ENCODE results near the gene PLAAT2.
"Not testable (repeated sequence)": the region's sequence is repeated elsewhere in the genome, so short reads cannot be mapped to it uniquely, and the experiment has no call there.

PLAAT2 gene

GRCh38 chr11:63563201-63564055, at the start of gene PLAAT2:
Gene PLAAT2 (minus strand): TSS chr11:63563379. CDS start chr11:63563324, 55 bp downstream.
- Histone ChIP-seq H3K36me3 (ENCODE audit: insufficient read depth, low read length) (no peaks in the 10 kb centered on the region), H3K9me3 (ENCODE audit: low read length) (no peaks in the 10 kb centered on the region), H3K27me3 (ENCODE audit: control insufficient read depth in 1 of 2, insufficient read depth in 2 of 2, low read length in 2 of 2) (no peaks in the 10 kb centered on the region), H3K9ac (ENCODE audit: low read length) (no peak within 1 kb of the TSS), H3K4me1 (ENCODE audit: insufficient read depth, low read length) (peaks cover 19% of the 10 kb centered on the region), H3K27ac (ENCODE audit: low read depth, low read length) (no peak within 1 kb of the TSS), H3K4me3 (ENCODE audit: low read depth in 1 of 2, low read length in 2 of 2) (no peak within 1 kb of the TSS)

DNA sequence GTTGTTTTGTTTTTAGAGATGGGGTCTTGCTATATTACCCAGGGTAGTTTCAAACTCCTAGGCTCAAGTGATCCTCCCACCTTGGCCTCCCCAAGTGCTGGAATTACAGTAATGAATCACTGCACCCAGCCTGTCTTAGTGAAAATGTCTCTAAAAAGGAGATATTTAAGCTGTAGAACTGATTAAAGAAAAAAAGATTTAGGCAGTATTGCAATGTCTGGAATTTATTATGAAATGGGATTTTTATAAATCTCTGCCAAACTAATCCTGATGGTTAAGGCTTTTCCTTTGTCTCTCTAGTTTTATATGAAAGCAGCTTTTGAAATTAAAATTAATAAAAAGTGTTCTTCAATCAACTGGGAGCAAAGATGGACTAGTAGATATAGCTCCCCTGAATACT, 49.0 kb upstream of the PLAAT2 start:
- H3K9ac ChIP-seq (ENCODE audit: low read length): no peak overlapping the region
- H3K4me3 ChIP-seq (ENCODE audit: low read depth in 1 of 2, low read length in 2 of 2): no peak overlapping the region
- no peaks in the 10 kb centered on the region for H3K9me3 ChIP-seq (ENCODE audit: low read length)
- H3K4me1 ChIP-seq (ENCODE audit: insufficient read depth, low read length): peaks cover 41% of the 10 kb centered on the region
- H3K27ac ChIP-seq (ENCODE audit: low read depth, low read length): peak overlapping the region; percentile 14
- no peaks in the 10 kb centered on the region for H3K36me3 ChIP-seq (ENCODE audit: insufficient read depth, low read length)
- no peaks in the 10 kb centered on the region for H3K27me3 ChIP-seq (ENCODE audit: control insufficient read depth in 1 of 2, insufficient read depth in 2 of 2, low read length in 2 of 2)

DNA sequence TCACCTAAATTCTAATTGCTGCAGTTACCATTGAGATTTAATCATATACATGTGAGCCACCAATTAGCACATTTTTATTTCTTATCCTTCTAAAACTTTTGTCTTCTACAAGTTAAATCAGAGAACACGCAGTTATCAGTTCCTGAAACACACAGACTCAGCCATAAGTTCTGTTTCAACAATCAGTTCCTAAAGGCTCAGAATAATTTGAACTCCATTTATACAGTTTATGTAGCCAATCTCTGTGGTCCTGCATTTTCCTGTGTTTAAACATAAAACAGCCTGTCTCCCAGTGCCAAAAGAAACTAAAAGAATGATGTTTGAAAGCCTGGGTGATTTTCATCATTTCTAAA, 48.2 kb upstream of the PLAAT2 start:
- Histone ChIP-seq H3K27ac (ENCODE audit: low read depth, low read length) (peak overlapping the region; percentile 16), H3K9me3 (ENCODE audit: low read length) (no peaks in the 10 kb centered on the region), H3K4me1 (ENCODE audit: insufficient read depth, low read length) (peaks cover 41% of the 10 kb centered on the region)

DNA sequence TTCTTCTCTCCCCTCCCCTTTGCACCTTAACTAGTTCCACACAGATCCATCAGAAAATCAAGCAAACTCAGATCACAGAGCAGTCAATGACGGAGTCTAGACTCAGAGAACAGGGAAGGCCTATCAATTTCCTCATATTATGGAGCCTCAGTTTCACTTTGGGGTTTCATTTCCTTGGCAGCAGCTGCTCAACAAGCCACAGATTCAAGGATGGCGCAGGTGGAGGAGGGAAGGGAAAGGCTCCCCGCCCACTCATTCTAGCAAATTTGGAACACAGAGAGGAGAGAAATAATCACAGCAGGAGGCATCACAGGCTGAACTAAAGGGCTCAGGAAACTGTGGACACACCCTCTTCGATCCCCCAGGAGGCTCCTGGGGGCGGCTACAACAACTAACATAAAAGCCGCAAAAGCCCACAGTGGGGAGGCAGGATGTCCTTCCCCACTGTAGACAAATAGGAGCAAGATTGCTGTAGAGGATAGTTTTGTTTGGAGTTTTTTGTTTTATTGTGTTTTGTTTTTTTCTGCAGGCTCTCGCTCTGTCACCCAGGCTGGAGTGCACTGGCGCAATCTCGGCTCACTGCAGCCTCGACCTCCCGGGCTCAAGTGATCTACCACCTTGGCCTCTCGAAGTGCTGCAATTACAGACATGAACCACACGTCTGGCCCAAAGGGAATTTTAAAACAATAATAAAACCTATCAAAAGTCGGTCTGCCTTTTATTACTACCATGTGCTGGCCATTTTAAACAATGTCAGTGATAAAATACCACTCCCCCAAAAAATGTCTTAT, 47.6 kb upstream of the PLAAT2 start:
- no peaks in the 10 kb centered on the region for H3K27me3 ChIP-seq (ENCODE audit: control insufficient read depth in 1 of 2, insufficient read depth in 2 of 2, low read length in 2 of 2)
- no peaks in the 10 kb centered on the region for H3K36me3 ChIP-seq (ENCODE audit: insufficient read depth, low read length)
- no peaks in the 10 kb centered on the region for H3K9me3 ChIP-seq (ENCODE audit: low read length)
- peak overlapping the region; percentile 11 for H3K9ac ChIP-seq (ENCODE audit: low read length)
- H3K4me1 ChIP-seq (ENCODE audit: insufficient read depth, low read length): peaks cover 41% of the 10 kb centered on the region
- H3K4me3 ChIP-seq (ENCODE audit: low read depth in 1 of 2, low read length in 2 of 2): peak overlapping the region in 1 of 2 donors; percentile 9
- H3K27ac ChIP-seq (ENCODE audit: low read depth, low read length): peak overlapping the region; percentile 16

More for the DNA sequence above, 48.2 kb upstream of the PLAAT2 start:
- Histone ChIP-seq H3K36me3 (ENCODE audit: insufficient read depth, low read length) (no peaks in the 10 kb centered on the region), H3K27me3 (ENCODE audit: control insufficient read depth in 1 of 2, insufficient read depth in 2 of 2, low read length in 2 of 2) (no peaks in the 10 kb centered on the region), H3K4me3 (ENCODE audit: low read depth in 1 of 2, low read length in 2 of 2) (peak overlapping the region in 1 of 2 donors; percentile 9), H3K9ac (ENCODE audit: low read length) (peak overlapping the region; percentile 11)

DNA sequence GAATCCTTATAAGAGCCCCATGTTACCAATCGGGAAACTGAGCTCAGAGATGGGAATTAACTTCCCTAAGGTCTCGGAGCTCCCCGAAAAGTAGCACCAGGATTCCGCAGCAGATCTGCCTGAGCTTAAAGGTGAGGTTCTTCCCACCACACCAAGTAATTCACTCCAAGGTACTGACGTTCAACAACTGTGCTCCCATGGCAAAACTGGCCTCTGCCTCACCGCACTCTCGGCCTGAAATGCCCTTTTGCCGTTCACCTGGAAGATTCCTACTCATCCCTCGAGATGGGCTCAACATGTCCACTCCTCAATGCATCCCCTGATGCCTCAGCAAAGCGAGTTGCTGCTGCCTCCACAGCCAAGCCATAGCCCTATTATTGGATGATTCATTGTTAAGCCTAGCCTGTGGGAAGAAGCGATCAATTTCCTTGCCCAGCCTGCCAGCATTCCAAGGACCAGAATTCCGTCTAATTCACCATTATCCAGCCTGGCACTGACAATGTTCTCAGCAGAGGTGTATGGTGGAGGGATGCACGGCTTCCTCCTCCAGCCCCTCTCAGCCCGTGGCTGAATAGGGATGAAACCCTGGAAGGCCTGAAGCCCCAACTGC, 46.9 kb upstream of the PLAAT2 start:
- Histone ChIP-seq H3K36me3 (ENCODE audit: insufficient read depth, low read length) (no peaks in the 10 kb centered on the region), H3K9me3 (ENCODE audit: low read length) (no peaks in the 10 kb centered on the region), H3K27me3 (ENCODE audit: control insufficient read depth in 1 of 2, insufficient read depth in 2 of 2, low read length in 2 of 2) (no peaks in the 10 kb centered on the region), H3K9ac (ENCODE audit: low read length) (no peak overlapping the region), H3K27ac (ENCODE audit: low read depth, low read length) (peak overlapping the region; percentile 0), H3K4me3 (ENCODE audit: low read depth in 1 of 2, low read length in 2 of 2) (peak overlapping the region in 1 of 2 donors; percentile 20), H3K4me1 (ENCODE audit: insufficient read depth, low read length) (peaks cover 41% of the 10 kb centered on the region)

DNA sequence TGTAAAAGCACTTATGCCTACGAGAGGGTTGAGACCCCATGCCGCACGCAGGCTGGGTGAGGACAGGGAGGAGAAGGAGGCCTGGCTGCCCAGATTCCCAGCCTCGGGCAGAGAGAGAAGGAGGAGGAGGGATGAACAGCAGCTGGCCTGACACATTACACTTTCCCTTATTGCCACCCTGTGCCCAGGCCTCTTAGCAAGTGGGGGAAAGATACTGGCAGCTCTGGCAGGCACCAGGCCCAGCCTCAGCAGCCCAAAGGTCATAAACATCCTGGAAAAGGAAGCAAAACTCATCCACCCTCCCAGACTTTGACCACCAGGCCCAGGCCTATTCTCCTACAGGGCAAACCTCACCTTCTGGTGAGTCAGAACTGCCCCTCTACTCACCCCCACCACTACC, 46.4 kb upstream of the PLAAT2 start:
- peak overlapping the region in 1 of 2 donors; percentile 20 for H3K4me3 ChIP-seq (ENCODE audit: low read depth in 1 of 2, low read length in 2 of 2)
- peak overlapping the region; percentile 0 for H3K27ac ChIP-seq (ENCODE audit: low read depth, low read length)
- peaks cover 41% of the 10 kb centered on the region for H3K4me1 ChIP-seq (ENCODE audit: insufficient read depth, low read length)
- H3K36me3 ChIP-seq (ENCODE audit: insufficient read depth, low read length): no peaks in the 10 kb centered on the region
- H3K9me3 ChIP-seq (ENCODE audit: low read length): no peaks in the 10 kb centered on the region
- H3K27me3 ChIP-seq (ENCODE audit: control insufficient read depth in 1 of 2, insufficient read depth in 2 of 2, low read length in 2 of 2): no peaks in the 10 kb centered on the region
- no peak overlapping the region for H3K9ac ChIP-seq (ENCODE audit: low read length)

DNA sequence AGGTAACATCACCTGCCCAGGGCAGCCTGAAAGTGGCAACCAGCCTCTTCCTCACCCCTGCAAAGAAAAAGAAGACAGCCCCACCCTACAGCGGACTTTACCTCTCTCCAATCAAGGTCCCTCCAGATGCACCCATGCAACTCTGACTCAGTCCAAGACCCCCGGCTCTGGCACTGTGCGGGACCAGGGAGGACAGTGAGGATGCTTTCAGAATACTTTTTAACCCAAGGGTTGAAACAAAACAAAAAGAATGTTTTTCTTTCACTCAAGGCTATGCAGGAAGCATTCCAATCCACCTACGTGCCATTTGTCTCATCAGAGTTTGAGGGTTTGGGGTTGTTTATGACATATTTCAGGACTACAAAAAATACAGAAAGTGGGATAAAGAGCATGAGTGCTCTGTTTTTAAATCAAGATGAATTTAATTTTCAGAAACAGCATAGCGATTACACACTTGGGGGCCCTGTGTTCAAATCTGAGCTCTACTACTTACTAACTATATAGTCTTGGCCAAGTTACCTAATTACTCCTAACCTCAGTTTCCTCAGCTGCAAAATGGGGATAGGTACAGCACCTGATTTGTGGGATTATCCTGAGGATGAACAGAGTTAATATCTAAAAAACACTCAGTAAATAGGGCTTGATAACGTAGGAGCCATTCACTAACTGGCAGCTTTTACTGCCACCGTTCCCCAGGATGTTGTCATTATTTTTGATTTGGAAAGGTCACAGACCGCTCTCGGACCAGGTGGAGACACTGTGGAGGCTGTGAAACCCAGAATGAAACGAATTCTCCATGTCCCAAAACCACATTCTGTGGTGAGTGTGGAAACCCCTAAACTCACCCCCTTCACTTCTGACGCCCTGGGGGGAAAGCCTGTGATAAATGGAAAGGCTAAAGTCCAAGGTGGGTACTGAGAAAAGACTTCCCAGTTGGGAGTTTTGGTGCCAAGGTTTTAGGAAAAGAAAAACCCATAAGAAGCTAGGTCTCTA, 45.5 kb upstream of the PLAAT2 start:
- Histone ChIP-seq H3K4me1 (ENCODE audit: insufficient read depth, low read length) (peaks cover 41% of the 10 kb centered on the region), H3K36me3 (ENCODE audit: insufficient read depth, low read length) (no peaks in the 10 kb centered on the region), H3K27me3 (ENCODE audit: control insufficient read depth in 1 of 2, insufficient read depth in 2 of 2, low read length in 2 of 2) (no peaks in the 10 kb centered on the region), H3K9me3 (ENCODE audit: low read length) (no peaks in the 10 kb centered on the region), H3K9ac (ENCODE audit: low read length) (no peak overlapping the region), H3K4me3 (ENCODE audit: low read depth in 1 of 2, low read length in 2 of 2) (peak overlapping the region in 1 of 2 donors; percentile 20), H3K27ac (ENCODE audit: low read depth, low read length) (peak overlapping the region; percentile 0)

DNA sequence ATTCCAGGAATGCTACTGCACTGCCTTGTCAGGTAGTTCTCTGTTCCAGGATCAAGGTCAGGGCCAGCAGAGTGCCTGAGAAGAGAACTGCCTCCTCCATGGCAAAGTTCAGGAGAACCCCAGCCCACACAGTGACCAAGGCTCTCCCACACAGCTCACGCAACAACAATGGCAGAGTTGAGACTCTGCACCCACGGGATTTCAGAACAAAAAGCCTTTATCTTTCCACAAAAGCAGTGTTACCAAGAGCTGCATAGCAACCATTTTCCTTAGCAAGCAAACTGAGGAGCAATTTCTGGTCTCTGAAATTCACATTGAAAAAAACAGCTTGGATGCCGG, 40.0 kb upstream of the PLAAT2 start:
- no peak overlapping the region for H3K9ac ChIP-seq (ENCODE audit: low read length)
- no peaks in the 10 kb centered on the region for H3K27me3 ChIP-seq (ENCODE audit: control insufficient read depth in 1 of 2, insufficient read depth in 2 of 2, low read length in 2 of 2)
- H3K4me1 ChIP-seq (ENCODE audit: insufficient read depth, low read length): peaks cover 9% of the 10 kb centered on the region
- no peak overlapping the region for H3K27ac ChIP-seq (ENCODE audit: low read depth, low read length)
- no peaks in the 10 kb centered on the region for H3K36me3 ChIP-seq (ENCODE audit: insufficient read depth, low read length)
- H3K4me3 ChIP-seq (ENCODE audit: low read depth in 1 of 2, low read length in 2 of 2): no peak overlapping the region
- no peaks in the 10 kb centered on the region for H3K9me3 ChIP-seq (ENCODE audit: low read length)

DNA sequence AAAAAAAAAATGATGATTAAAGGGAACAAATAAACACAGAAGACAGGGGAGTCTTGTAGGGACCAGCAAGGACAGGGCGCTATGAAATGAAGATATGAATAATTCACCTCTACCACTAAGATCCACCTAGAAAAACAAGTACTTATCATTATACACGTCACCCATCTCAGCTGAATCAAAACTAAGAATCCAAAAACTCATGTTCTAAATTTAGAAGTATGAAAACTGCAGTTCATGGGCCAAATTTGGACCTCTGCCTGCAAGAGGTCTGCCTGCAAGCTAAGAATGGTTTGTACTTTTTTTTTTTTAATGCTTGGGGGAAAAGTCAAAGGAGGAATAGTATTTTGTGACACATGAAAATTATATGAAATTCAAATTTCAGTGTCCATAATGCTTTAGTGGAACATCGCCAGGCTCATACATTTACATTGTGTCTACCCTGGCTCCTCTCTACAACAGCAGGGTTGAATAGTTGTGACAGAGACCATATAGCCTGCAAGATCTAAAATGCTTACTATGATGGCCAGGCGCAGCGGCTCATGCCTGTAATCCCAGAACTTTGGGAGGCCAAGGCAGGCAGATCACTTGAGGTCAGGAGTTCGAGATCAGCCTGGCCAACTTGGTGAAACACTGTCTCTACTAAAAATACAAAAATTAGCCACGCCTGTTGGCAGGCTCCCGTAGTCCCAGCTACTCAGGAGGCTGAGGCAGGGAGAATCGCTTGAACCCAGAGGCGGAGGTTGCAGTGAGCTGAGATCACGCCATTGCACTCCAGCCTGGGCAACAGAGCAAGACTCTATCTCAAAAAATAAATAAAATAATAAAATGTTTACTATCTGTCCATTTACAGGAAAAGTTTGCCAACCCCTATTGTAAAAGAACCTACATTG, 39.4 kb upstream of the PLAAT2 start:
- H3K27ac ChIP-seq (ENCODE audit: low read depth, low read length); H3K4me3 ChIP-seq (ENCODE audit: low read depth in 1 of 2, low read length in 2 of 2); H3K9ac ChIP-seq (ENCODE audit: low read length); H3K36me3 ChIP-seq (ENCODE audit: insufficient read depth, low read length); H3K9me3 ChIP-seq (ENCODE audit: low read length); H3K27me3 ChIP-seq (ENCODE audit: control insufficient read depth in 1 of 2, insufficient read depth in 2 of 2, low read length in 2 of 2); H3K4me1 ChIP-seq (ENCODE audit: insufficient read depth, low read length): not testable (repeated sequence)
